IPS DF 4.7 (cell line): ENCODE results near the gene RBMS3.

ENCODE experiments used
- DNase-seq: peaks from one replicate; pipeline ENCODE4 v3.0.0-alpha.2; 2013; ENCODE audit warnings: low spot score; ENCODE audit errors: extremely low read depth

The RBMS3 gene

GRCh38 chr3:29565236-29565635 is 284.4 kb downstream of the RBMS3 start:
- DNase-seq = no peak

GRCh38 chr3:29567501-29567900 is 286.6 kb downstream of the RBMS3 start:
- no peak for DNase-seq

GRCh38 chr3:29568355-29568754 is 287.5 kb downstream of the RBMS3 start:
- no peak for DNase-seq

- DNase-seq = no peak
These were observed 295.3 kb downstream of the RBMS3 start for GRCh38 chr3:29576181-29576580.

- no peak for DNase-seq
These were observed 295.8 kb downstream of the RBMS3 start for GRCh38 chr3:29576675-29577074.

- DNase-seq = no peak
These were observed 296.4 kb downstream of the RBMS3 start for GRCh38 chr3:29577250-29577649.

- DNase-seq = no peak
These were observed 300.4 kb downstream of the RBMS3 start for GRCh38 chr3:29581311-29581710.

- no peak for DNase-seq
These were observed 301.4 kb downstream of the RBMS3 start for GRCh38 chr3:29582273-29582672.

GRCh38 chr3:29583861-29584260 is 303.0 kb downstream of the RBMS3 start:
- no peak for DNase-seq

GRCh38 chr3:29585368-29585767 is 304.5 kb downstream of the RBMS3 start:
- DNase-seq = no peak

- DNase-seq = no peak
These were observed 306.5 kb downstream of the RBMS3 start for GRCh38 chr3:29587340-29587739.

- DNase-seq = no peak
These were observed 309.1 kb downstream of the RBMS3 start for GRCh38 chr3:29590012-29590411.

- DNase-seq = no peak
These were observed 309.6 kb downstream of the RBMS3 start for GRCh38 chr3:29590461-29590860.

- no peak for DNase-seq
These were observed 310.7 kb downstream of the RBMS3 start for GRCh38 chr3:29591579-29591978.

- no peak for DNase-seq
These were observed 312.9 kb downstream of the RBMS3 start for GRCh38 chr3:29593802-29594201.

- no peak for DNase-seq
These were observed 313.4 kb downstream of the RBMS3 start for GRCh38 chr3:29594261-29594660.

GRCh38 chr3:29597376-29598008 is 316.6 kb downstream of the RBMS3 start:
- no peak for DNase-seq

- no peak for DNase-seq
These were observed 321.2 kb downstream of the RBMS3 start for GRCh38 chr3:29601861-29602585.

GRCh38 chr3:29605845-29606244 is 325.0 kb downstream of the RBMS3 start:
- no peak for DNase-seq

GRCh38 chr3:29606416-29606815 is 325.5 kb downstream of the RBMS3 start:
- DNase-seq = no peak

- no peak for DNase-seq
These were observed 327.8 kb downstream of the RBMS3 start for GRCh38 chr3:29608414-29609327.

GRCh38 chr3:29609328-29609811 is 328.5 kb downstream of the RBMS3 start:
- no peak for DNase-seq
